HUES6 (cell line): ENCODE data around the gene GPR101.
"Not testable (repeated sequence)": the region's sequence is repeated elsewhere in the genome, so short reads cannot be mapped to it uniquely, and the experiment has no call there.

Source experiments
- H3K27ac ChIP-seq: 2 replicates; pipeline ENCODE4 v1.7.0; 2013; ENCODE audit warnings: low read depth, mild to moderate bottlenecking, low read length, inconsistent platforms
- H3K27me3 ChIP-seq: 2 replicates; pipeline ENCODE4 v1.6.1; 2013; ENCODE audit warnings: low read length; ENCODE audit not compliant: control insufficient read depth, insufficient read depth
- H3K36me3 ChIP-seq: 2 replicates; pipeline ENCODE4 v1.6.1; 2013; ENCODE audit warnings: low read length; ENCODE audit not compliant: control insufficient read depth, insufficient read depth
- H3K4me1 ChIP-seq: 2 replicates; pipeline ENCODE4 v1.6.1; 2013; ENCODE audit warnings: low read length; ENCODE audit not compliant: control insufficient read depth, insufficient read depth
- H3K4me3 ChIP-seq: 2 replicates; pipeline ENCODE4 v1.5.1; 2013; ENCODE audit warnings: low read depth, low read length
- H3K9ac ChIP-seq: one replicate; pipeline ENCODE4 v1.6.1; 2013; ENCODE audit warnings: mild to moderate bottlenecking, low read length
- H3K9me3 ChIP-seq: 2 replicates; pipeline ENCODE4 v1.6.1; 2013; ENCODE audit warnings: low read depth, low read length; ENCODE audit not compliant: control insufficient read depth, insufficient read depth

The GPR101 gene

DNA sequence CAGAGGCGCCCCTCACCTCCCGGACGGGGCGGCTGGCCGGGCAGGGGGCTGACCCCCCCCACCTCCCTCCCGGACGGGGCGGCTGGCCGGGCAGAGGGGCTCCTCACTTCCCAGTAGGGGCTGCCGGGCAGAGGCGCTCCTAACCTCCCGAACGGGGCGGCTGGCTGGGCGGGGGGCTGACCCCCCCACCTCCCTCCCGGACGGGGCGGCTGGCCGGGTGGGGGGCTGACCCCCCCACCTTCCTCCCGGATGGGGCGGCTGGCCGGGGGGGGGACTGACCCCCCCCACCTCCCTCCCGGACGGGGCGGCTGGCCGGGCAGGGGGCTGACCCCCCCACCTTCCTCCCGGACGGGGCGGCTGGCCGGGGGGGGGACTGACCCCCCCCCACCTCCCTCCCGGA lies 33.6 kb downstream of the GPR101 start:
- not testable (repeated sequence) for H3K9ac ChIP-seq, H3K27me3 ChIP-seq, H3K4me3 ChIP-seq, H3K27ac ChIP-seq, H3K36me3 ChIP-seq, H3K4me1 ChIP-seq
- peaks cover 13% of the 10 kb centered on the region for H3K9me3 ChIP-seq

DNA sequence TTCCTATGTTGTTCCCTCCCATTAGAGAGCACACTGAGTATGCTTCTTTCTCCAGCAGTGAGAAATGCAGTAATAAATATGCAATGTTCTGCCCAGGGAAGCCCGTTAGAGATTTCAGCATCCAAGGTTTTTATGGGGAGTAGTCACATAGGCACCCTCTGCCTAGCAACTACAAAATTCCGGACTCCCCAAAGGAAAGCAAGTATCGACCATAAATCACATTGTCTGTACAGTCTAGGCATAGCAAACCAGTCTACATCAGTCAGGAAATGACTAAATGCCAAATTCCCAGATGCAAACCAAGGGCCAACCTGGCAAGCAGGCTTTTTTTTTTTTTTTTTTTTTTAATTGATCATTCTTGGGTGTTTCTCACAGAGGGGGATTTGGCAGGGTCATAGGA lies 34.8 kb downstream of the GPR101 start:
- H3K27ac ChIP-seq, result no peak overlapping the region
- no peak overlapping the region for H3K4me3 ChIP-seq
- H3K9me3 ChIP-seq, result peaks cover 13% of the 10 kb centered on the region
- no peaks in the 10 kb centered on the region for H3K36me3 ChIP-seq
- no peaks in the 10 kb centered on the region for H3K27me3 ChIP-seq
- no peak overlapping the region for H3K9ac ChIP-seq
- no peaks in the 10 kb centered on the region for H3K4me1 ChIP-seq
